ENCODE data around the gene GVQW3. TPM values are rescaled to one million over a fixed set of nuclear protein-coding genes. Genes with fewer than 3 reads are reported as not detected.

GVQW3 gene
- total and polyA plus RNA-seq, 2 donors (not counting 1 experiment from before 2014, with no cell fraction given), result 3.5 to 8.2 TPM

- no peaks in the 10 kb centered on the region for H3K4me1 Mint-ChIP-seq
- POLR2A ChIA-PET, result no interaction called here
Measured at GRCh38 chr11:76406359-76406758, 25.2 kb downstream of the GVQW3 start.

More at GRCh38 chr11:76406359-76406758, 25.2 kb downstream of the GVQW3 start:
- no peak overlapping the region for H3K4me2 ChIP-seq (replicated peaks; ENCODE audit: low read depth, low read length, poor library complexity, severe bottlenecking)
- H3K27me3 ChIP-seq (replicated peaks in 1 of 4; ENCODE audit: control extremely low read depth in 1 of 4, control insufficient read depth in 3 of 4, insufficient read depth in 4 of 4, low read length in 3 of 4), result peaks cover 0 to 2% (median 0%) of the 10 kb centered on the region in 4 experiments
- DNase-seq (no peak), ATAC-seq (ENCODE audit: low read depth) (no peak)
- TF ChIP-seq CTCF (IDR thresholded peaks at IDR 0.05) (no peak), EZH2 (IDR thresholded peaks at IDR 0.05; ENCODE audit: borderline replicate concordance, insufficient read depth, low read depth, low read length, poor library complexity, severe bottlenecking) (no peak)
- H3K4me3 Mint-ChIP-seq, result no peak overlapping the region
- H3K79me2 ChIP-seq (ENCODE audit: control insufficient read depth, insufficient read depth, low read length), result no peaks in the 10 kb centered on the region
- no peak overlapping the region for H3K4me3 ChIP-seq (ENCODE audit: control extremely low read depth in 1 of 5, extremely low read depth in 1 of 5, insufficient read depth in 1 of 5, low read depth in 2 of 5, low read length in 4 of 5)
- no peak overlapping the region for H3K9ac ChIP-seq (ENCODE audit: low read length)
- H3K9me3 Mint-ChIP-seq (ENCODE audit: insufficient read depth), result no peaks in the 10 kb centered on the region
- intact Hi-C loops (cut with micrococcal nuclease), result no loop called here
- no peaks in the 10 kb centered on the region for H3K27me3 Mint-ChIP-seq
- CTCF ChIA-PET, result no interaction called here
- H3K27ac ChIP-seq (ENCODE audit: low read length in 2 of 2), result no peak overlapping the region
- H3K4me1 ChIP-seq (ENCODE audit: control insufficient read depth in 2 of 2, insufficient read depth in 2 of 2, low read length in 2 of 2), result no peaks in the 10 kb centered on the region
- H3K27ac Mint-ChIP-seq, result no peak overlapping the region
- no peaks in the 10 kb centered on the region for H4K20me1 ChIP-seq (ENCODE audit: control insufficient read depth, insufficient read depth, low read length, poor library complexity, severe bottlenecking)
- WGBS (ENCODE audit: insufficient coverage), result 100% methylated on average over 1 of the region's 4 CpGs
- no peaks in the 10 kb centered on the region for H3K9me3 ChIP-seq (ENCODE audit: control extremely low read depth in 1 of 3, control insufficient read depth in 2 of 3, insufficient read depth in 1 of 3, low read length in 2 of 3)
- no peaks in the 10 kb centered on the region for H3K36me3 ChIP-seq (replicated peaks in 1 of 2; ENCODE audit: control extremely low read depth in 1 of 2, control insufficient read depth in 1 of 2, extremely low read depth in 1 of 2, insufficient read depth in 2 of 2, low read length in 1 of 2)
- H2AFZ ChIP-seq (ENCODE audit: insufficient read depth, low read depth, low read length, poor library complexity, severe bottlenecking), result no peak overlapping the region

All from B cell (primary cell).